ENCODE results near the gene TOX3. TPM values are rescaled to one million over a fixed set of nuclear protein-coding genes. Genes with fewer than 3 reads are reported as not detected.

The TOX3 gene
- total RNA-seq, 1 donor from 2014 or later = 84.8 TPM

DNA sequence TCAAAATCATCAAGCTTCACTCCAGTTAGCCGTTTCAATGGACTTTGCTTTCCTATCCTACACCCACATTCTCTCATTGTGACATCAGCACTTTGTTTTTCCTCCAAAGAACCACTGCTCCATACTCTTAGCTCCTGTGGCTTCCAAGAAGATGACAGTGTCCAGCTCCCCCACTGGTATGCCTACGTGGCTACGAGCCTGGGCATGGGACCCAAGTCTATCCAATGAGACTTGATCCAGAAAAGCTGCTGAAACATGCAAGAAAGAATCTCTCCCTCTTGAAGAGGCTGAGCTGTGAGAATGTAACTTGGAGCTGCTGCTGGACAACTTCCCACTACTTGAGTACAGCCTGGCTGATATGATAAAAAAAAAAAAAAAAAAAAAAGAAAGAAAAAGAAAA lies 9.4 kb downstream of the TOX3 start:
- peaks cover 4% of the 10 kb centered on the region for H3K9me3 Mint-ChIP-seq (ENCODE audit: low read depth)
- peak overlapping the region; percentile 65 for H3K27ac Mint-ChIP-seq
- TF ChIP-seq, protein P1, sequence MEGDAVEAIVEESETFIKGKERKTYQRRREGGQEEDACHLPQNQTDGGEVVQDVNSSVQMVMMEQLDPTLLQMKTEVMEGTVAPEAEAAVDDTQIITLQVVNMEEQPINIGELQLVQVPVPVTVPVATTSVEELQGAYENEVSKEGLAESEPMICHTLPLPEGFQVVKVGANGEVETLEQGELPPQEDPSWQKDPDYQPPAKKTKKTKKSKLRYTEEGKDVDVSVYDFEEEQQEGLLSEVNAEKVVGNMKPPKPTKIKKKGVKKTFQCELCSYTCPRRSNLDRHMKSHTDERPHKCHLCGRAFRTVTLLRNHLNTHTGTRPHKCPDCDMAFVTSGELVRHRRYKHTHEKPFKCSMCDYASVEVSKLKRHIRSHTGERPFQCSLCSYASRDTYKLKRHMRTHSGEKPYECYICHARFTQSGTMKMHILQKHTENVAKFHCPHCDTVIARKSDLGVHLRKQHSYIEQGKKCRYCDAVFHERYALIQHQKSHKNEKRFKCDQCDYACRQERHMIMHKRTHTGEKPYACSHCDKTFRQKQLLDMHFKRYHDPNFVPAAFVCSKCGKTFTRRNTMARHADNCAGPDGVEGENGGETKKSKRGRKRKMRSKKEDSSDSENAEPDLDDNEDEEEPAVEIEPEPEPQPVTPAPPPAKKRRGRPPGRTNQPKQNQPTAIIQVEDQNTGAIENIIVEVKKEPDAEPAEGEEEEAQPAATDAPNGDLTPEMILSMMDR (IDR thresholded peaks at IDR 0.05; ENCODE audit: unreplicated experiment) = no peak
- no peak for DNase-seq (ENCODE audit: low spot score, unreplicated experiment)
- peaks cover 20% of the 10 kb centered on the region for H3K4me1 Mint-ChIP-seq (ENCODE audit: low read depth)
- no peak overlapping the region for H3K4me3 Mint-ChIP-seq (ENCODE audit: low read depth)
- no peaks in the 10 kb centered on the region for H3K27me3 Mint-ChIP-seq
- peaks cover 39% of the 10 kb centered on the region for H3K36me3 Mint-ChIP-seq (ENCODE audit: insufficient read depth)

DNA sequence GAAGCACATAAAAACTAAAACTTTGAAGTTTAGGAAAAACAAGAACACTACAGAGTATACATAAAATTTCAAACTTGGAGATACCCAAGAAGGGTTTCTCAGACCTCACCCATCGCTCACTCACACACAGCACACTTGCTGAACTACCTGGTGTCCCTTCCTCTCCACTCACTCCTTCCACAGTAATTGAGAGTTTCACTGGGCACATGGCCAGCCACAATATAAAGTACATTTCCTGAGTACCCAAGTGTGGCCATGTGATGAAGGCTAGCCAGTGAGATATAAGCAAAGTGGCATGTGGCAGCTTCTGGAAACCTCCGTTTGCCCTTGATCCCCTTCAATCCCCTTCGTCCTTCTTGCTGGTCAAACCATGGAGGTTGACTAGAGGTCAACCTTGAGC lies 11.9 kb downstream of the TOX3 start:
- Mint-ChIP-seq H3K4me1 (ENCODE audit: low read depth) (peaks cover 13% of the 10 kb centered on the region), H3K27ac (no peak overlapping the region), H3K9me3 (ENCODE audit: low read depth) (peaks cover 4% of the 10 kb centered on the region), H3K4me3 (ENCODE audit: low read depth) (no peak overlapping the region), H3K27me3 (no peaks in the 10 kb centered on the region), H3K36me3 (ENCODE audit: insufficient read depth) (peaks cover 35% of the 10 kb centered on the region)
- TF ChIP-seq, protein P1 (IDR thresholded peaks at IDR 0.05; ENCODE audit: unreplicated experiment) = no peak
- DNase-seq (ENCODE audit: low spot score, unreplicated experiment) = no peak

DNA sequence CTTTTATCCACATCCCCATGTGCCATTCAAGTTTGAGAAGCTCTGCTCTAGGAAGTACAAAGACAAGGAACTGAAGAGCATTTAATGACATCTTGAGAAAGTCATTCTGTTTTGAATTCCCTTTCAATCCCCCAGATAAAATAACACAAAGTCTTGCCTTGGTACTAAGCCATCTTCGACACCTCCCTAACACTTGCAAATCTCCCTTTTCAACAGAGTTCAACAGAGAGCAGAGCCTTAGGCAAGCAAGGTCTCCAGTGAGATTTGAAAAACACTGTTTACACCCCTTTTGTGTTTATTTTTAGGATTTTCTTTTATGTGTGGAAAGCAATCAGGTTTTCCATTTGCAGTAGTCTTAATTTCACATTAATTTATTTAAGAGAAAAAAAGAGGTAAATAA lies 13.6 kb downstream of the TOX3 start:
- peaks cover 4% of the 10 kb centered on the region for H3K9me3 Mint-ChIP-seq (ENCODE audit: low read depth)
- no peak for DNase-seq (ENCODE audit: low spot score, unreplicated experiment)
- peaks cover 26% of the 10 kb centered on the region for H3K4me1 Mint-ChIP-seq (ENCODE audit: low read depth)
- peaks cover 24% of the 10 kb centered on the region for H3K36me3 Mint-ChIP-seq (ENCODE audit: insufficient read depth)
- H3K27ac Mint-ChIP-seq = no peak overlapping the region
- H3K4me3 Mint-ChIP-seq (ENCODE audit: low read depth) = no peak overlapping the region
- H3K27me3 Mint-ChIP-seq = no peaks in the 10 kb centered on the region
- TF ChIP-seq, protein P1 (IDR thresholded peaks at IDR 0.05; ENCODE audit: unreplicated experiment) = no peak

DNA sequence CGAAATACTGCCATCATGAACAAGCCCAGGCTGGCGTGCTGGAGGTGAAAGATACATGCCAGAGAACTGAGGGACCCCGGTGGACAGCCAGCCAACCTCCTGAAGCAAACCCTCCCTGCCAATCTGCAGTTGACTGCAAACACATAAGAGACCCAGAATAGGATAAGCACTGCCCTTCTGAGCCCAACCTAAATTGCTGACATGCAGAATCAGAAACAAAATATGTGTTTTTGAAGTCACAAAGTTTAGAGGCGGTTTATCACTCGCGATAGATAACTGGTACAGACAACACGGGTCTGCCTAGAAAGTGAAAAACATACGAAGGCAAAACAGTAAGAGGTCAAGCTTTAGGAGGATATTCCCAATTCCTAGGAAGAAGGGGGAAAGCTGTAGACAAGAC lies 14.6 kb downstream of the TOX3 start:
- Mint-ChIP-seq H3K4me3 (ENCODE audit: low read depth) (no peak overlapping the region), H3K36me3 (ENCODE audit: insufficient read depth) (peaks cover 21% of the 10 kb centered on the region), H3K27ac (no peak overlapping the region), H3K27me3 (no peaks in the 10 kb centered on the region), H3K4me1 (ENCODE audit: low read depth) (peaks cover 27% of the 10 kb centered on the region), H3K9me3 (ENCODE audit: low read depth) (peaks cover 4% of the 10 kb centered on the region)
- DNase-seq (ENCODE audit: low spot score, unreplicated experiment) = no peak
- TF ChIP-seq, protein P1 (IDR thresholded peaks at IDR 0.05; ENCODE audit: unreplicated experiment) = no peak

DNA sequence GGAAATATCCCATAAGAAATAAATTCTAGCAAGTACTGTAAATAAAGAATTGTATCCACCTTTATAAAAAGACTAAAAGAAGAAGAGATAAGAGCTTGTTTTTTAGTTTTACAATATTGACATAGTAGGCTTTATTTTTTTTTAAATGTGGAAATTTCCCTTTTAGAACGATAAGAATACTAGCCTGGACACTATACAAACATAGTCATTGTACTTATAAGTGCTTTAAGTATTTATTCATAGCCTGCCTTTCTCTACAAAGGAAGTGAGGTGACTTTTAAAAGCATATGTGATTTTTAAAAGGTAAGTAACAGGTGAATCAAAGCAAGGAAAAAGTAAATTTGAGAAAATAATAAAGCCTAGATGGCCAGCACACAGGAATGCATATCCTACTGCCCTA lies 17.7 kb downstream of the TOX3 start:
- DNase-seq (ENCODE audit: low spot score, unreplicated experiment) = no peak
- H3K27me3 Mint-ChIP-seq = no peaks in the 10 kb centered on the region
- H3K4me3 Mint-ChIP-seq (ENCODE audit: low read depth) = no peak overlapping the region
- H3K9me3 Mint-ChIP-seq (ENCODE audit: low read depth) = no peaks in the 10 kb centered on the region
- no peak overlapping the region for H3K27ac Mint-ChIP-seq
- peaks cover 11% of the 10 kb centered on the region for H3K36me3 Mint-ChIP-seq (ENCODE audit: insufficient read depth)
- TF ChIP-seq, protein P1 (IDR thresholded peaks at IDR 0.05; ENCODE audit: unreplicated experiment) = no peak
- peaks cover 39% of the 10 kb centered on the region for H3K4me1 Mint-ChIP-seq (ENCODE audit: low read depth)
